Fibroblast of lung (primary cell): Measurements from ENCODE around the gene ZNF614. TPM values are rescaled to one million over a fixed set of nuclear protein-coding genes. Genes with fewer than 3 reads are reported as not detected.

Experiments
- DNase-seq, 2 donors: peaks; one replicate each; pipeline versions ENCODE4 v3.0.0 to v3.0.0-alpha.2; 2010; ENCODE audit warnings: low read depth in 2 of 2
- H2AFZ ChIP-seq: 2 replicates; pipeline ENCODE4 v1.5.1; 2012; ENCODE audit warnings: low read length, control low read depth, inconsistent platforms
- H3K27ac ChIP-seq: 2 replicates; pipeline ENCODE4 v1.5.1; 2011; ENCODE audit warnings: low read length, control low read depth; ENCODE audit not compliant: insufficient read depth
- H3K27me3 ChIP-seq: 2 replicates; pipeline ENCODE4 v1.5.1; 2011; ENCODE audit warnings: mild to moderate bottlenecking, low read length; ENCODE audit not compliant: control insufficient read depth, insufficient read depth
- H3K36me3 ChIP-seq: 2 replicates; pipeline ENCODE4 v1.5.1; 2011; ENCODE audit warnings: low read length; ENCODE audit not compliant: control insufficient read depth, insufficient read depth
- H3K4me1 ChIP-seq: 2 replicates; pipeline ENCODE4 v1.5.1; 2011; ENCODE audit warnings: low read length; ENCODE audit not compliant: control insufficient read depth, insufficient read depth; ENCODE audit errors: extremely low read depth
- H3K4me2 ChIP-seq: 2 replicates; pipeline ENCODE4 v1.5.1; 2011; ENCODE audit warnings: low read length, control low read depth; ENCODE audit not compliant: insufficient read depth; ENCODE audit errors: extremely low read depth
- H3K4me3 ChIP-seq, 4 experiments: fragments of 200-600 bp in 1 of 4; sonication (generic) in 1 of 4; replicated peaks in 1 of 4; 2 replicates each; pipeline ENCODE4 v1.5.1; 2011 to 2016; ENCODE audit warnings: low read length in 4 of 4, low read depth in 3 of 4, mild to moderate bottlenecking in 3 of 4, control low read depth in 2 of 4, inconsistent platforms in 1 of 4, mixed read lengths in 1 of 4; ENCODE audit not compliant: insufficient read depth in 1 of 4; ENCODE audit errors: control extremely low read depth in 1 of 4
- H3K79me2 ChIP-seq: 2 replicates; pipeline ENCODE4 v1.5.1; 2012; ENCODE audit warnings: mild to moderate bottlenecking, low read length, inconsistent platforms; ENCODE audit not compliant: control insufficient read depth, insufficient read depth
- H3K9ac ChIP-seq: 2 replicates; pipeline ENCODE4 v1.5.1; 2011; ENCODE audit warnings: mild to moderate bottlenecking, low read length, control low read depth; ENCODE audit not compliant: insufficient read depth
- H3K9me3 ChIP-seq: 2 replicates; pipeline ENCODE4 v1.5.1; 2012; ENCODE audit warnings: low read depth, low read length; ENCODE audit not compliant: control insufficient read depth, insufficient read depth
- H4K20me1 ChIP-seq: 2 replicates; pipeline ENCODE4 v1.5.1; 2011; ENCODE audit warnings: low read length; ENCODE audit not compliant: control insufficient read depth, insufficient read depth; ENCODE audit errors: extremely low read depth
- EZH2 ChIP-seq: IDR thresholded peaks from 2 replicates; pipeline ENCODE4 v1.5.1; 2012; ENCODE audit warnings: low read length, control low read depth, mild to moderate bottlenecking; ENCODE audit errors: missing control alignments
- polyA plus RNA-seq, 2 donors: library from polyadenylated mRNA; depleted of rRNA in 1 of 2; stranded (reverse) in 1 of 2; unstranded in 1 of 2; fragments of >200 nt; gene quantifications; 2 replicates each; pipeline ENCODE4 v1.2.1, GENCODE V29; 2011 to 2012; ENCODE audit warnings: missing spikeins in 1 of 2
- total RNA-seq: library from RNA; depleted of rRNA; stranded (reverse); fragments of >200 nt; gene quantifications from 2 replicates; pipeline ENCODE4 v1.2.1, GENCODE V29; 2014
- TF ChIP-seq, protein P1 (sequence below), 2 donors: IDR thresholded peaks in 1 of 2; conservative IDR thresholded peaks in 1 of 2; 1 replicate in 1 of 2; 2 replicates in 1 of 2; pipeline ENCODE4 v1.5.1; 2011 to 2012; ENCODE audit warnings: low read length in 2 of 2, control low read depth in 1 of 2, inconsistent platforms in 1 of 2, low read depth in 1 of 2, mild to moderate bottlenecking in 1 of 2

The ZNF614 gene
- total and polyA plus RNA-seq, 2 donors (not counting 1 experiment from before 2014, with no cell fraction given): 7.2 to 9.2 TPM

- Histone ChIP-seq H2AFZ (peak within 1 kb of the TSS; percentile 98), H3K9me3 (no peaks in the 10 kb centered on the region), H3K36me3 (no peaks in the 10 kb centered on the region), H3K4me3 (peak within 1 kb of the TSS; percentile 77 to 89 (median 86)), H3K9ac (peak within 1 kb of the TSS; percentile 79), H3K27ac (peak within 1 kb of the TSS; percentile 97), H3K79me2 (peaks cover 2% of the 10 kb centered on the region), H3K4me2 (peak within 1 kb of the TSS; percentile 96), H3K27me3 (no peaks in the 10 kb centered on the region), H4K20me1 (no peaks in the 10 kb centered on the region), H3K4me1 (no peaks in the 10 kb centered on the region)
- TF ChIP-seq, protein P1, sequence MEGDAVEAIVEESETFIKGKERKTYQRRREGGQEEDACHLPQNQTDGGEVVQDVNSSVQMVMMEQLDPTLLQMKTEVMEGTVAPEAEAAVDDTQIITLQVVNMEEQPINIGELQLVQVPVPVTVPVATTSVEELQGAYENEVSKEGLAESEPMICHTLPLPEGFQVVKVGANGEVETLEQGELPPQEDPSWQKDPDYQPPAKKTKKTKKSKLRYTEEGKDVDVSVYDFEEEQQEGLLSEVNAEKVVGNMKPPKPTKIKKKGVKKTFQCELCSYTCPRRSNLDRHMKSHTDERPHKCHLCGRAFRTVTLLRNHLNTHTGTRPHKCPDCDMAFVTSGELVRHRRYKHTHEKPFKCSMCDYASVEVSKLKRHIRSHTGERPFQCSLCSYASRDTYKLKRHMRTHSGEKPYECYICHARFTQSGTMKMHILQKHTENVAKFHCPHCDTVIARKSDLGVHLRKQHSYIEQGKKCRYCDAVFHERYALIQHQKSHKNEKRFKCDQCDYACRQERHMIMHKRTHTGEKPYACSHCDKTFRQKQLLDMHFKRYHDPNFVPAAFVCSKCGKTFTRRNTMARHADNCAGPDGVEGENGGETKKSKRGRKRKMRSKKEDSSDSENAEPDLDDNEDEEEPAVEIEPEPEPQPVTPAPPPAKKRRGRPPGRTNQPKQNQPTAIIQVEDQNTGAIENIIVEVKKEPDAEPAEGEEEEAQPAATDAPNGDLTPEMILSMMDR (conservative IDR thresholded peaks at IDR 0.05 in 1 of 2, IDR thresholded peaks at IDR 0.05 in 1 of 2; ENCODE audit: low read depth in 1 of 2, low read length in 2 of 2): no peak
- no peak for TF ChIP-seq EZH2
- DNase-seq: peak; percentile 94
These were observed 20.6 kb upstream of the ZNF614 start, which contains the start of gene ZNF432 for GRCh38 chr19:52048555-52049501. Gene ZNF432 (minus strand): TSS chr19:52048838. CDS start chr19:52046868, 1,970 bp downstream.

GRCh38 chr19:52039169-52039568 is 11.0 kb upstream of the ZNF614 start:
- no peak overlapping the region for H3K4me3 ChIP-seq
- H4K20me1 ChIP-seq: no peaks in the 10 kb centered on the region
- H3K27ac ChIP-seq: no peak overlapping the region
- no peaks in the 10 kb centered on the region for H3K79me2 ChIP-seq
- H3K9me3 ChIP-seq: peaks cover 9% of the 10 kb centered on the region
- TF ChIP-seq, protein P1 (conservative IDR thresholded peaks at IDR 0.05 in 1 of 2, IDR thresholded peaks at IDR 0.05 in 1 of 2; ENCODE audit: low read depth in 1 of 2, low read length in 2 of 2): no peak
- TF ChIP-seq EZH2: no peak
- DNase-seq: no peak
- peaks cover 19% of the 10 kb centered on the region for H3K36me3 ChIP-seq
- no peaks in the 10 kb centered on the region for H3K27me3 ChIP-seq
- no peaks in the 10 kb centered on the region for H3K4me1 ChIP-seq
- H3K9ac ChIP-seq: no peak overlapping the region
- H2AFZ ChIP-seq: no peak overlapping the region
- no peak overlapping the region for H3K4me2 ChIP-seq

DNA sequence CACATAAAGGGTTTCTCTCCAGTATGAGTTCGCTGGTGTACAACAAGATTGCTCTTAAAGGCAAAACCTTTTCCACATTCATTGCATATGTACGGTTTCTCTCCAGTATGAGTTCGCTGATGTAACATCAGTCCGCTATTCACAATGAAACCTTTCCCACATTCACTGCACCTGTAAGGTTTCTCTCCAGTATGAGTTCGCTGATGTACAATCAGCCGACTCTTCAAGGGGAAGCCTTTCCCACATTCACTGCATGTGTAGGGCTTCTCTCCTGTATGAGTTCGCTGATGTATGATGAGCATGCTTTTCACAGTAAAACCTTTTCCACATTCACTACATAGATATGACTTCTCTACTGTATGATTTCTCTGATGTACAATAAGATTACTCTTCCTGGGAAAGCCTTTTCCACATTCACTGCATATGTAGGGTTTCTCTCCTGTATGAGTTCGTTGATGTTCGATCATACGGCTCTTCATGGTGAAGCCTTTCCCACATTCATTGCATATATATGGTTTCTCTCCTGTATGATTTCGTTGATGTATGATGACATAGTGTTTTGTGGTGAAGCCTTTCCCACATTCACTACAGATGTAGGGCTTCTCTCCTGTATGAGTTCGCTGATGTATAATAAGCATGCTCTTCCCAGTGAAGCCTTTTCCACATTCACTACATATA is 6.0 kb upstream of the ZNF614 start:
- Histone ChIP-seq H3K27ac (no peak overlapping the region), H3K27me3 (no peaks in the 10 kb centered on the region), H3K9ac (no peak overlapping the region), H3K79me2 (no peaks in the 10 kb centered on the region), H3K4me2 (no peak overlapping the region), H3K9me3 (peaks cover 12% of the 10 kb centered on the region), H2AFZ (no peak overlapping the region), H3K4me1 (no peaks in the 10 kb centered on the region), H3K36me3 (peaks cover 16% of the 10 kb centered on the region), H3K4me3 (no peak overlapping the region), H4K20me1 (no peaks in the 10 kb centered on the region)
- TF ChIP-seq, protein P1 (conservative IDR thresholded peaks at IDR 0.05 in 1 of 2, IDR thresholded peaks at IDR 0.05 in 1 of 2; ENCODE audit: low read depth in 1 of 2, low read length in 2 of 2): no peak
- no peak for TF ChIP-seq EZH2
- peak; percentile 24 to 29 for DNase-seq
